Measurements from ENCODE around the gene MRPL22. TPM values are rescaled to one million over a fixed set of nuclear protein-coding genes. Genes with fewer than 3 reads are reported as not detected.

The MRPL22 gene
- total RNA-seq: 15.9 and 27.4 TPM in 2 replicates

GRCh38 chr5:154940772-154941620, at the start of gene MRPL22:
Gene MRPL22 (plus strand): TSS chr5:154941073. CDS start chr5:154941111, 38 bp downstream.

GRCh38 chr5:154937718-154938466, 3.0 kb upstream of the MRPL22 start, which contains the start of gene GEMIN5:
Gene GEMIN5 (minus strand): TSS chr5:154938211. CDS start chr5:154938133, 78 bp downstream.

GRCh38 chr5:155013526-155013925, 72.7 kb downstream of the MRPL22 start, which contains the start of gene KIF4B:
Gene KIF4B (plus strand): TSS chr5:155013755. CDS start chr5:155013860, 105 bp downstream.

Other genes starting within 250 kb of the MRPL22 start
- 25.7 and 65.1 TPM in 2 replicates for gene LARP1, start 185.7 kb upstream of the MRPL22 start, total RNA-seq
- gene FAXDC2, start 90.5 kb upstream of the MRPL22 start, total RNA-seq: 2.8 and 15.9 TPM in 2 replicates
- gene CNOT8, start 82.4 kb upstream of the MRPL22 start, total RNA-seq: 42.7 and 115 TPM in 2 replicates
- gene GEMIN5, start 2.9 kb upstream of the MRPL22 start, total RNA-seq: 9.7 and 24.2 TPM in 2 replicates
- gene KIF4B, start 72.7 kb downstream of the MRPL22 start, total RNA-seq: 0.16 and 0.38 TPM in 2 replicates